ENCODE results near the gene TIGD7.
"Not testable (repeated sequence)": the region's sequence is repeated elsewhere in the genome, so short reads cannot be mapped to it uniquely, and the experiment has no call there.

The TIGD7 gene

DNA sequence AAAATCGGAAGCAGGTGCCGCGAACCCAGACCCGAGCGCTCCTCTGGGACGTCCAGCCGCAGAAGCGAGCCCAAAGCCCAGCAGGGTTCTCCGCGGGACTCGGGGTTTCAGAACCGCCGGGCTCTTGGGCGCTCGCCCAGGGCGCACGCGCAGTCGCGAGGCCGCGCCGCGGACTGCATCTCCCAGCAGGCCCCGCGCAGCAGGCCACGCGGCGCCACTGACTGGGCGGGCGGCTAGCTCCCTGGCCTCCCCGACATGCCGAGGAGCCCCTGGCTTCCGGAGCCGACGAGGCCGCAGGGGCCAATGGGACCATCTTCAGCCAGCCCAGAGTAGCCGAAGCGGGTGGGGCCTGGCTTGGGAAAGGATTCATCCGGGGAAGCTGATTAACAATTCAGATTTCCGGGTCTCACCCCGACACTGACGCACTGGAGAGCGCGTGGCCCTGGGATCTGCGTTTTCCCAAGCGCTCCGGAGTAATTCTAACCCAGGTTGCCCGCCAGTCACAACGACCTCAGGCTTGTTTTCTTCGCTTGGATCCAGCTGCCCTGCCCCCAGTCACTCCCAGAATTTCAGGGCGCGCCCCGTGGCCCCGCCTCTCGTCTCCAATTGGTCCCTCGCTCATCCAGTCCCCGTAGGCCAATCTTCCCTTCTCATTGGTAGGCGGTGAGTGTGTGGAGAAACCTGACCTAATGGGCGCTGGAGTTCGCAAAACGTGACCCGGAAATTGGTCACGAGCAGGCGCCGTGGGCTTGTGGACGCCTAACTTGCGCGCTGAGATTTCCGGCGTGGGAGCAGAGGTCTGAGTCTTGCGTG lies 22.3 kb downstream of the TIGD7 start, which contains the start of gene ZNF263:
ZNF263 (plus strand) TSS at position 762 of the 813 bp plus-strand sequence. CDS start 328 bp downstream, outside the sequence.
- TF ChIP-seq, protein P1, sequence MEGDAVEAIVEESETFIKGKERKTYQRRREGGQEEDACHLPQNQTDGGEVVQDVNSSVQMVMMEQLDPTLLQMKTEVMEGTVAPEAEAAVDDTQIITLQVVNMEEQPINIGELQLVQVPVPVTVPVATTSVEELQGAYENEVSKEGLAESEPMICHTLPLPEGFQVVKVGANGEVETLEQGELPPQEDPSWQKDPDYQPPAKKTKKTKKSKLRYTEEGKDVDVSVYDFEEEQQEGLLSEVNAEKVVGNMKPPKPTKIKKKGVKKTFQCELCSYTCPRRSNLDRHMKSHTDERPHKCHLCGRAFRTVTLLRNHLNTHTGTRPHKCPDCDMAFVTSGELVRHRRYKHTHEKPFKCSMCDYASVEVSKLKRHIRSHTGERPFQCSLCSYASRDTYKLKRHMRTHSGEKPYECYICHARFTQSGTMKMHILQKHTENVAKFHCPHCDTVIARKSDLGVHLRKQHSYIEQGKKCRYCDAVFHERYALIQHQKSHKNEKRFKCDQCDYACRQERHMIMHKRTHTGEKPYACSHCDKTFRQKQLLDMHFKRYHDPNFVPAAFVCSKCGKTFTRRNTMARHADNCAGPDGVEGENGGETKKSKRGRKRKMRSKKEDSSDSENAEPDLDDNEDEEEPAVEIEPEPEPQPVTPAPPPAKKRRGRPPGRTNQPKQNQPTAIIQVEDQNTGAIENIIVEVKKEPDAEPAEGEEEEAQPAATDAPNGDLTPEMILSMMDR (IDR thresholded peaks at IDR 0.05; ENCODE audit: borderline replicate concordance, insufficient read depth, low read depth, low read length) = no peak
- peak within 1 kb of the TSS; percentile 80 for H3K4me3 ChIP-seq (ENCODE audit: low read depth, low read length)

DNA sequence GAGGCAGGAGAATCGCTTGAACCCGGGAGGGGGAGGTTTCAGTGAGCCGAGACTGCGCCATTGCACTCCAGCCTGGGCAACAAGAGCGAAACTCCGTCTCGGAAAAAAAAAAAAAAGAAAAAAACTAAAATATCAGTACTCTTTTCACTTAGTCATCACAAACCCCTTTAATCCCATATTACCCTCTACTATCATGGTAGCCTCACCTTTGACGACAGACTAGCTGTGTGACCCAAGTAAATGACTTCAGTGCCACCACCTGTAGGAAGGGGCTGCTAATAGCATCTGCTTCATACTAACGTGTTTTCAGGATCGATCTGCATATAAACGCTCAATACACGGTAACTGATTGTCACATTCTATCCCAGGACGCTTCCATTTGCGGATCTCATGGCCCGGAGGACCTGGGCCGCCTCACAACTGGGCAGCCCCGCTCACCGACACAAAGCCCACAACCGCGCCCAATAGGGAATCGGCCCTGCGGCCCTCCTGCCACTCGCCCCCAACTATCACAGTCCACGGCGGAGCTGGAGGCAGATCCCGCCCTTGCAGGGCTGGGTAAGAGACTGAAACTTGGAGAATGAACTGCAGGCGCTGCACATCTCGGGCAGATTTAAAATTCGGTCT lies 23.0 kb downstream of the TIGD7 start:
- H3K4me3 ChIP-seq (ENCODE audit: low read depth, low read length) = peak overlapping the region; percentile 80
- TF ChIP-seq, protein P1 (IDR thresholded peaks at IDR 0.05; ENCODE audit: borderline replicate concordance, insufficient read depth, low read depth, low read length) = no peak

DNA sequence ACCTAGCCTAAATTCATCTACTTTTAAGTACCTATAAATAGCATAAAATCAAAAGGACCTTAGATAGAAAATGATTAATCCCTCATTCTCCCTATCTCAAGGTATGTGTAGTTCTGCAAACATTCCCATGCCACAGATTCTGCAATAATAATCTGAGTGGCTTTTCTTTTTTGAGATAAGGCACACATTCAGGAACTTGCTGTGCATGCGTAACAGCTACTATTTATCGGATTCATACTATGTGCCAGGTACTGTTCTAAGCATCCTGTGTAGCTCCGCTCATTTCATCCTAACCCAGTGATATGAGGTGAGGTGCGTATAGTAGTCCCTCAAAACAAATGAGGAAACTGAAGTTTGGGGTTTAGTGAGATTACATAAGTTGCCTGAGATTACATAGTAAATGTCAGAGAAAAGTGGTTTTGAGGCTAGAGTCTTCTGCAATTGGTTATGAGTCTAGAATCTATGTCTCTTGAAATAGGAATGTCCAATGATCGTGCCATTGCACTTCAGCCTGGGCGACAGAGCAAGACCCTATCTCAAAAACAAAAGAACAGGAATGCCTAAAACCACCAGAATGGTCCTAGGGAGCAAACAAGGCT lies 23.9 kb downstream of the TIGD7 start:
- TF ChIP-seq, protein P1 (IDR thresholded peaks at IDR 0.05; ENCODE audit: borderline replicate concordance, insufficient read depth, low read depth, low read length) = no peak
- no peak overlapping the region for H3K4me3 ChIP-seq (ENCODE audit: low read depth, low read length)

DNA sequence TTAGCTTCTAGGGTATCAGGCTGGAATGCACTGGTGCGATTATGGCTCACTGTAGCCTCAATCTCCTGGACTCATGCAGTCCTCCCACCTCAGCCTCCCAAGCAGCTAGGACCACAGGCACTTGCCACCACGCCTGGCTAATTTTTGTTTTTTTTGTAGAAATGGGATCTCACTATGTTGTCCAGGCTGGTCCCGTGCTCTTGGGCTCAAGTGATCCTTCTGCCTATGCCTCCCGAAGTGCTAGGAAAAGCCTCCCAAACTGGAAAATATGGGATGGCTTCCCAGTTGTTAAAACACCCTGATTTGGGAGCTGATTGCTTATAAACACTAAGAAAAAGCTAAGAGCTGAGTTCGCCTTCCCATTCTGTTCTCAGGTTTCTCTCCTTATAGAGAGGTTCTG lies 28.6 kb downstream of the TIGD7 start:
- TF ChIP-seq, protein P1 (IDR thresholded peaks at IDR 0.05; ENCODE audit: borderline replicate concordance, insufficient read depth, low read depth, low read length) = no peak
- no peak overlapping the region for H3K4me3 ChIP-seq (ENCODE audit: low read depth, low read length)

DNA sequence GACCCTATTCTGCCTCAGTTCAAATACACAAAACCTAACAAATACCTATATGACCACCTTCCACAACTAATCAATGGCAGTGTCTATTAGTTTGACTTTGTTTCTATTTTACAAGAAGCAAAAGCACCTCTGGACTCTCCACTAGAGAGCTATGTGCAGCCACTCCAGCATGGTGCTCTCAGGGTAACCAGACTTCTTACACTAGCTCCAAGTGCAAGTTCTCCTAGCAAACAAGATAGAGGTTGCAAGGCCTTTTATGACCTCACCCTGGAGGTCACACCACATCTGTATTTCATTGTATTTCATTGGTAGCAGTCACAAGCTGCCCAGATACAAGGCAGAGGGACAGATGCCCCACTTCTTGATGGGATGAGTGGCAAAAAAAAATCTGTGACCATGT lies 30.3 kb downstream of the TIGD7 start:
- no peak overlapping the region for H3K4me3 ChIP-seq (ENCODE audit: low read depth, low read length)
- TF ChIP-seq, protein P1 (IDR thresholded peaks at IDR 0.05; ENCODE audit: borderline replicate concordance, insufficient read depth, low read depth, low read length) = no peak

DNA sequence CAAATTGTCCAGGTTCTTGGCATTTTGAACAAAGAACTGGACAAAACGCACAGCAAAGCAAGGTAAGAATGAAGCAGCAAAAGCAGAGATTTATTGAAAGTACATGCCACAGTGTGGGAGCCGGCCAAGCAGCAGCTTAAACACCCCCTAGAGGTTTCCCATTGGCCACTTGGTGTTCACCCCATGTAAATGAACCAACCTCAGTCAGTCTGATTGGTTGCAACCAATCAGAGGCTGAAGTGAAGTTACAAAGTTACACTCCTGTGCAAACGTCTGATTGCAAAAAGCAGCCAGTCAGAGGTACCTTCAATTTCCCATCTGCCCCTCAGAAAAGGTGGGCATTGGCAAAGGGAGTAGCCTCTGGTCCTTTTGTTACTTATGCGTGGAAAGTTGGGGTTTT lies 30.7 kb downstream of the TIGD7 start:
- TF ChIP-seq, protein P1 (IDR thresholded peaks at IDR 0.05; ENCODE audit: borderline replicate concordance, insufficient read depth, low read depth, low read length) = no peak
- H3K4me3 ChIP-seq (ENCODE audit: low read depth, low read length) = no peak overlapping the region

DNA sequence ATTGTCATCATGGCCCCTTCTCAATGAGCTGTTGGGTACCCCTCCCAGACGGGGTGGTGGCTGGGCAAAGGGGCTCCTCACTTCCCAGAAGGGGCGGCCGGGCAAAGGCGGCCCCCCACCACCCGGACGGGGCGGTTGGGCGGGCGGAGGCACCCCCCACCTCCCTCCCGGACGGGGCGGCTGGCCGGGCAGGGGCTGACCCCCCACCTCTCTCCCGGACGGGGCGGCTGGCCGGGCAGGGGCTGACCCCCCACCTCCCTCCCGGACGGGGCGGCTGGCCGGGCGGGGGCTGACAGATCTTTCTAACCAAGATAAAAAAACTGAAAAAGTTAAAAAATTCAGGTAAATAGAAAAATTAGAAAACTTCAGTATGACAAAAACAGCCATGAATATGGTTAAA lies 33.9 kb downstream of the TIGD7 start:
- not testable (repeated sequence) for H3K4me3 ChIP-seq (ENCODE audit: low read depth, low read length)

DNA sequence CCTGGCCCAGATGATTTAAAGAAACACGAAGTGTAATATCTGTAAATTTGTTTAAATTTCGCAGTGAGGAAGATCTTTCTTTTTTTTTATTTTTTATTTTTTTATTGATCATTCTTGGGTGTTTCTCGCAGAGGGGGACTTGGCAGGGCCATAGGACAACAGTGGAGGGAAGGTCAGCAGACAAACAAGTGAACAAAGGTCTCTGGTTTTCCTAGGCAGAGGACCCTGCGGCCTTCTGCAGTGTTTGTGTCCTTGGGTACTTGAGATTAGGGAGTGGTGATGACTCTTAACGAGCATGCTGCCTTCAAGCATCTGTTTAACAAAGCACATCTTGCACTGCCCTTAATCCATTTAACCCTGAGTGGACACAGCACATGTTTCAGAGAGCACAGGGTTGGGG lies 34.5 kb downstream of the TIGD7 start:
- not testable (repeated sequence) for H3K4me3 ChIP-seq (ENCODE audit: low read depth, low read length)
